Measurements from ENCODE around the gene TBC1D9.

DNA sequence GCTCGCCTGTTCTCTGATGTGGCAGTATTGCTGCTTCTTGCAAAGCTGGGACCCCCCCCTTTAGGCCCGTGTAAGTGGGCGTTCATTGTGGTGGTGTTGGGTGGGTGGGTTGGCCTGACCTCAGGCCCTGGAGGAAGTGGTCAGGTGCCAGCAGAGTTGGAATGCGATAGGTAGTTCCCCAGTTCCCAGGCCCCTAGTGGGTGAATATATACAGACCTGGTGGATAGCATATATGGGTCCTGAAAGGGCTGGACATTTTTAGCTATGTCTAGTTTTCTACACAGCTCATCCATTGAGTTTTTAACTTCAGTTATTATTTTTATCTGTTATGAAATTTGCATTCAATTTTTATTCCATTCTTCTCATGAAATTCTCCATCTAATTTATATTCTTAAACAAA lies 151.6 kb downstream of the TBC1D9 start:
- no peak for TF ChIP-seq POLR2A (IDR thresholded peaks at IDR 0.05; ENCODE audit: low read length)
- TF ChIP-seq GATA1 (IDR thresholded peaks at IDR 0.05; ENCODE audit: low read depth, low read length) = no peak
